Kidney epithelial cell (primary cell): ENCODE measurements around the gene GRID2. TPM values are rescaled to one million over a fixed set of nuclear protein-coding genes. Genes with fewer than 3 reads are reported as not detected.

Experiments
- DNase-seq: peaks from one replicate; pipeline ENCODE4 v3.0.0-alpha.2; 2010; ENCODE audit warnings: low read depth
- H3K27me3 ChIP-seq: 2 replicates; pipeline ENCODE4 v1.6.0; 2011; ENCODE audit warnings: low read length; ENCODE audit not compliant: control insufficient read depth, insufficient read depth
- H3K36me3 ChIP-seq: 2 replicates; pipeline ENCODE4 v1.5.1; 2011; ENCODE audit warnings: low read length; ENCODE audit not compliant: control insufficient read depth, insufficient read depth
- H3K4me3 ChIP-seq: 2 replicates; pipeline ENCODE4 v1.5.1; 2011; ENCODE audit warnings: low read depth, mild to moderate bottlenecking, control low read depth, low read length
- total RNA-seq: library from RNA; depleted of rRNA; stranded (reverse); fragments of >200 nt; gene quantifications from 2 replicates; pipeline ENCODE4 v1.2.3, GENCODE V29; 2015
- TF ChIP-seq, protein P1 (sequence below): IDR thresholded peaks from 2 replicates; pipeline ENCODE4 v1.5.1; 2011; ENCODE audit warnings: mild to moderate bottlenecking, moderate library complexity, low read length, control low read depth, inconsistent platforms; ENCODE audit not compliant: insufficient read depth, poor library complexity, severe bottlenecking

Gene GRID2
- total RNA-seq, 1 donor from 2014 or later, result not detected

- no peak for DNase-seq
- Histone ChIP-seq H3K27me3 (no peaks in the 10 kb centered on the region), H3K36me3 (no peaks in the 10 kb centered on the region), H3K4me3 (no peak overlapping the region)
- TF ChIP-seq, protein P1, sequence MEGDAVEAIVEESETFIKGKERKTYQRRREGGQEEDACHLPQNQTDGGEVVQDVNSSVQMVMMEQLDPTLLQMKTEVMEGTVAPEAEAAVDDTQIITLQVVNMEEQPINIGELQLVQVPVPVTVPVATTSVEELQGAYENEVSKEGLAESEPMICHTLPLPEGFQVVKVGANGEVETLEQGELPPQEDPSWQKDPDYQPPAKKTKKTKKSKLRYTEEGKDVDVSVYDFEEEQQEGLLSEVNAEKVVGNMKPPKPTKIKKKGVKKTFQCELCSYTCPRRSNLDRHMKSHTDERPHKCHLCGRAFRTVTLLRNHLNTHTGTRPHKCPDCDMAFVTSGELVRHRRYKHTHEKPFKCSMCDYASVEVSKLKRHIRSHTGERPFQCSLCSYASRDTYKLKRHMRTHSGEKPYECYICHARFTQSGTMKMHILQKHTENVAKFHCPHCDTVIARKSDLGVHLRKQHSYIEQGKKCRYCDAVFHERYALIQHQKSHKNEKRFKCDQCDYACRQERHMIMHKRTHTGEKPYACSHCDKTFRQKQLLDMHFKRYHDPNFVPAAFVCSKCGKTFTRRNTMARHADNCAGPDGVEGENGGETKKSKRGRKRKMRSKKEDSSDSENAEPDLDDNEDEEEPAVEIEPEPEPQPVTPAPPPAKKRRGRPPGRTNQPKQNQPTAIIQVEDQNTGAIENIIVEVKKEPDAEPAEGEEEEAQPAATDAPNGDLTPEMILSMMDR, result no peak
Observed at GRCh38 chr4:93016350-93016749, 712.6 kb downstream of the GRID2 start.

DNA sequence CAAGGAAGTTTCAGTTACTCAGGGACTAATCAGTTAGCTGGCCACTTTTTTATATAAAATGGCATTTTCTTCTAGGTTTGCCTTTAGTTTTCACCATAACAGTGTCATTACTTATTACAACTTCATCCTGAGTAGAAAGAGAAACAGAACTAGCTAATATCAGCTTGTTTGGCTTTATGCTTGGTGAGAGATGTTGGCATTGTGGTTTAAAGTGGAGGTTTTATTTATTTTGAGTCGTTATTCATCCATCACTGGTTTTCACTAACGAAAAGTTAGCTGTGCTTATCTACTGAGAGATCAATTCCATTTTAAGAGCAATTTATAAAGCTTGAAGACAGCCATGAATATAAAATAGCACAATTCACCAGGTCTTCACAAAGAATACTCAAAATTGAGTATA, 714.5 kb downstream of the GRID2 start:
- TF ChIP-seq, protein P1, result no peak
- Histone ChIP-seq H3K4me3 (no peak overlapping the region), H3K27me3 (no peaks in the 10 kb centered on the region), H3K36me3 (no peaks in the 10 kb centered on the region)
- DNase-seq, result peak; percentile 5

DNA sequence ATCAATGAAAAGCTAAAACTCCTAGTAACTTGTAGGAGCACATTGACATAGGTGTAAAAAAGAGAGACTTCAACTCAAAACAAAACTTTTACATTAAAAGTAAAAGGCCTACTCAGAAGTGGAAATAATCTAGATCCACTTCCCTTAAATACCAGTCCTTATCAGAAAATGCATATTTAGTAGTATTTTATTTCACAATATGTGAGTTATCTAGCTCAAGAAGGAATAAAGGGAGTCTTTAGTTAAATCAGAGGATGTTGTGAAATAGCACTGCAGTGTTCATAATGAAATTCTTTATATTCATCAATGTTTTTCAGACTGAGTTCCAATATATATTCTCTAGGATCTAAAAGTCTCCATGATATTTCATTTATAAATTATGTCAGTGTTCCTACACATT, 715.0 kb downstream of the GRID2 start:
- Histone ChIP-seq H3K27me3 (no peaks in the 10 kb centered on the region), H3K36me3 (no peaks in the 10 kb centered on the region), H3K4me3 (no peak overlapping the region)
- TF ChIP-seq, protein P1, result no peak
- no peak for DNase-seq

DNA sequence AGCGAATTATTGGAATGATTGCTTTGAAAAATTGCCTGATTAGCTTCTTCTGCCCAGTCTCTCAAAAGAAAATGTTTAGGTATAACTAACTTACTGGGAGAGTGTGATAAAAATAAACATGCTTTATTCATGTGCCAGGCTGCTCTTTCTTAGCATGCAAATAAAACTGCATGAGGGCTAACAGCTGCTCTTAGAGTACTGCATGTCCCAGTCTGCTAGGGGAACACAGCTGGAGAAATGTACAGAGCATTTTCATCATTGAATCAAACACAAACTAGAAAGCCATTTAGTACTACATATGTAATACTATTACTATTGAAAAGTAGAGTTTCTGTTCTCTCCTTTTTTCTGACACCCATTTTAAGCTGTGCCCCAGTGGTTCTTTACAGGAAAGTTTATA, 726.0 kb downstream of the GRID2 start:
- no peaks in the 10 kb centered on the region for H3K36me3 ChIP-seq
- H3K4me3 ChIP-seq, result no peak overlapping the region
- TF ChIP-seq, protein P1, result no peak
- no peak for DNase-seq
- no peaks in the 10 kb centered on the region for H3K27me3 ChIP-seq

- H3K27me3 ChIP-seq, result no peaks in the 10 kb centered on the region
- DNase-seq, result no peak
- H3K4me3 ChIP-seq, result no peak overlapping the region
- no peaks in the 10 kb centered on the region for H3K36me3 ChIP-seq
- TF ChIP-seq, protein P1, result no peak
Observed at GRCh38 chr4:93030670-93031069, 726.9 kb downstream of the GRID2 start.

DNA sequence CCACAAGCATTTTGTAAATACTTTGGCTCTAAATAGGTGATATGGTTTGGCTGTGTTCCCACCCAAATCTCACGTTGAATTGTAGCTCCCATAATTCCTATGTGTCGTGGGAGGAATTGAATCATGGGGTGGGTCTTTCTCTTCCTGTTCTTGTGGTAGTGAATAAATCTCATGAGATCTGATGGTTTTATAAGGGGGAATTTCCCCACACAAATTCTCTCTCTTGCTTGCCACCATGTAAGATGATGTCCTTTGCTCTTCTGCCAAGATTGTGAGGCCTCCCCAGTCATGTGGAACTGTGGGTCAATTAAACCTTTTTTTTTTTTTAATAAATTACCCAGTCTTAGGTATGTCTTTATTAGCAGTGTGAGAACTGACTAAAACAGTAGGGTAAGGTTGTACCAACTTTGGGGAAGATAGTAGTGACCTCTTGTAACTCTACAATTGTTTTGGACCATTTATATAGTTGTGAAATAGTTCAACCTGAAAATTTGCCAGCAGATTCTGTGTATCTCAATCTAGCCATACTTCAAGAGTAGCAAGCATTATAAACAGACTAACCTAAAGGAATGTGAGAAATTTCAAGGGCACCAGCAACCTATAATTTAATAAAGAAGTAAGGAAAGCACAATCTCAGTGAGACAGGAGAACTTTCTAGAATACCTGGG, 727.8 kb downstream of the GRID2 start:
- peak; percentile 2 for DNase-seq
- H3K4me3 ChIP-seq, result no peak overlapping the region
- H3K27me3 ChIP-seq, result no peaks in the 10 kb centered on the region
- no peaks in the 10 kb centered on the region for H3K36me3 ChIP-seq
- TF ChIP-seq, protein P1, result no peak
